OCI-M2 (cell line): ENCODE measurements around the gene TLR7.

Source experiments
- DNase-seq: peaks from one replicate; lab custom pipeline; 2025; ENCODE audit not compliant: unreplicated experiment; lab: John Stamatoyannopoulos, UW

Gene TLR7

GRCh38 chrX:12890467-12890866, 23.6 kb downstream of the TLR7 start:
- DNase-seq: no peak

- DNase-seq: no peak
Measured at GRCh38 chrX:12891171-12891570, 24.3 kb downstream of the TLR7 start.

- DNase-seq: no peak
Measured at GRCh38 chrX:12891915-12892506, 25.1 kb downstream of the TLR7 start.

- DNase-seq: no peak
Measured at GRCh38 chrX:12892716-12893115, 25.8 kb downstream of the TLR7 start.

- no peak for DNase-seq
Measured at GRCh38 chrX:12894074-12895030, 27.5 kb downstream of the TLR7 start.

GRCh38 chrX:12895866-12896265, 29.0 kb downstream of the TLR7 start:
- DNase-seq: no peak

- no peak for DNase-seq
Measured at GRCh38 chrX:12896935-12897334, 30.1 kb downstream of the TLR7 start.

- DNase-seq: no peak
Measured at GRCh38 chrX:12898073-12898472, 31.2 kb downstream of the TLR7 start.

- DNase-seq: no peak
Measured at GRCh38 chrX:12899506-12899905, 32.6 kb downstream of the TLR7 start.

GRCh38 chrX:12901486-12901885, 34.6 kb downstream of the TLR7 start:
- no peak for DNase-seq

- no peak for DNase-seq
Measured at GRCh38 chrX:12903646-12904045, 36.8 kb downstream of the TLR7 start.

GRCh38 chrX:12906046-12906761, 39.3 kb downstream of the TLR7 start, which contains the start of gene TLR8:
Gene TLR8, plus strand, starts transcription at chrX:12906620. Its CDS starts 87 bp downstream, at chrX:12906707.
- no peak for DNase-seq

- no peak for DNase-seq
Measured at GRCh38 chrX:12910423-12911121, 43.7 kb downstream of the TLR7 start.

GRCh38 chrX:12911122-12911470, 44.2 kb downstream of the TLR7 start:
- DNase-seq: no peak

- DNase-seq: no peak
Measured at GRCh38 chrX:12912791-12913482, 46.1 kb downstream of the TLR7 start.

- DNase-seq: no peak
Measured at GRCh38 chrX:12917753-12918152, 50.9 kb downstream of the TLR7 start.

GRCh38 chrX:12919051-12919450, 52.2 kb downstream of the TLR7 start:
- no peak for DNase-seq

GRCh38 chrX:12919620-12920019, 52.7 kb downstream of the TLR7 start:
- DNase-seq: no peak

GRCh38 chrX:12920990-12921389, 54.1 kb downstream of the TLR7 start:
- DNase-seq: no peak

GRCh38 chrX:12921886-12922598, 55.2 kb downstream of the TLR7 start:
- no peak for DNase-seq
